Vagina (tissue), 2 donors: ENCODE measurements around the gene SLC7A6. TPM values are rescaled to one million over a fixed set of nuclear protein-coding genes. Genes with fewer than 3 reads are reported as not detected.
A peak's percentile ranks its signal among the peaks of the same experiment; 100 is the strongest.

Experiments used
- DNase-seq, 2 donors: peaks; one replicate each; pipeline ENCODE4 v3.0.0-alpha.2; 2017; ENCODE audit errors: extremely low spot score in 2 of 2
- H3K27ac ChIP-seq: fragments of 200-600 bp; sonication (generic); one replicate; pipeline ENCODE4 v1.5.1; 2019
- H3K27me3 ChIP-seq: fragments of 200-600 bp; sonication (generic); one replicate; pipeline ENCODE4 v1.5.1; 2019
- H3K36me3 ChIP-seq, 2 donors: fragments of 200-600 bp; sonication (generic); one replicate each; pipeline ENCODE4 v1.5.1; 2017 to 2019
- H3K4me1 ChIP-seq: fragments of 200-600 bp; sonication (generic); one replicate; pipeline ENCODE4 v1.5.1; 2019
- H3K4me3 ChIP-seq, 2 donors: fragments of 200-600 bp; sonication (generic); 1 replicate in 1 of 2; 2 replicates in 1 of 2; pipeline ENCODE4 v1.5.1; 2016 to 2019
- H3K9me3 ChIP-seq: fragments of 200-600 bp; sonication (generic); one replicate; pipeline ENCODE4 v1.5.1; 2019
- POLR2A ChIP-seq, 2 donors: fragments of 450-650 bp; IDR thresholded peaks; one replicate each; pipeline ENCODE4 v1.6.1; 2017; ENCODE audit warnings: antibody characterized with exemption in 2 of 2, mild to moderate bottlenecking in 2 of 2, moderate library complexity in 2 of 2
- POLR2AphosphoS5 ChIP-seq, 2 donors: sonication (generic); formaldehyde crosslinking; IDR thresholded peaks; one replicate each; pipeline ENCODE4 v1.9.0; 2017; ENCODE audit warnings: antibody characterized with exemption in 2 of 2, mild to moderate bottlenecking in 2 of 2, low read depth in 1 of 2; ENCODE audit not compliant: insufficient read depth in 1 of 2
- intact Hi-C: fragments of 100-400 bp; cut with DNase I; formaldehyde crosslinking; loops from one replicate; pipeline ENCODE4 v1.15.1; 2023
- total RNA-seq: library from RNA; depleted of rRNA; stranded (reverse); fragments of >200 nt; gene quantifications from one replicate; pipeline ENCODE4 v1.2.3, GENCODE V29; 2016
- TF ChIP-seq, protein P1 (sequence below), 3 experiments: fragments of 450-650 bp in 2 of 3; fragments of 200-600 bp in 1 of 3; sonication (generic) in 1 of 3; IDR thresholded peaks; one replicate each; pipeline ENCODE4 v1.5.1; 2017 to 2019; ENCODE audit warnings: antibody characterized with exemption in 3 of 3, mild to moderate bottlenecking in 2 of 3, moderate library complexity in 2 of 3

SLC7A6 gene
- total RNA-seq, 1 donor from 2014 or later: 35.1 TPM

DNA sequence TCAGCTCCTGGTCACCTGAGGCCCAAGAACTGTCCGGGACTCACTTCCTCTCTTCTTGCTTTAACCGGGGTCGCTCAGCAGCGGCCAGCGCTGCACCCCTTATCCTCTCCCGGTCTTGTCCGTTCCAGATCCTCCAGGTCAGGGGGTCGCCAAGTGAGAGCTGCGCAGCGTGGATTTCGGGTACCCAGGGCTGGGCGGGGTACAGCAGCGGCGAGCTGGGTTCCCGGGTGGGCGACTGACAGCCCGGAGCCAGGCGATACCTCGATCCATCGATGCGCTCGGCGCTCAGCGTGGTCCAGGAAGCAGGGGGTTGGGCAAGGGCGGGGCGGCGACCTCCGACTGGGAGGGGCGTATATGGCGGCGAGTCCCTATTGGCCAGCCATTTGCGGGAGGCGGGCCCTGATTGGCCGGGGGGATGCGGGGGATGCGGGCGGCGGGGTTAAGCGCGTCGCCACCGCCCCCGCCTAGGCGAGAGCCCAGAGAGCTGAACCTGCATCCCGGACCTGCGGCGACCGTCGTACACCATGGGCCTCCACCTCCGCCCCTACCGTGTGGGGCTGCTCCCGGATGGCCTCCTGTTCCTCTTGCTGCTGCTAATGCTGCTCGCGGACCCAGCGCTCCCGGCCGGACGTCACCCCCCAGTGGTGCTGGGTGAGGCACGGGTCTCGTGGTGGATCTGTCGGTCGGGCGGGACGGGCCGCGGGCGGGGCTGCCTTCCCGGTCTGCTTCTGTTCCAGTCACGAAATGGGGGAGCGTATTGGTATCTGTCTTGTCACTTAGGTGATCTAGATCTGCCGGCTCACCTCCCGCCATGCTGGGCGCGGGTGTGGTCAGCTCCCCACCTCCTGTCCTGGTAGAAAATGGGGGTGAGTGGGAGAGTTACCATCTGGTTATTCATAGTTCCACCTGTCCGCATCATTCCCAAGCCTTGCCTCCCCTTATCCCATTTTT lies 19.1 kb upstream of the SLC7A6 start, which contains the start of gene PLA2G15:
Gene PLA2G15, plus strand, starts transcription at position 471 of the 951 bp plus-strand sequence. Its CDS starts 54 bp downstream, at position 525.
- Histone ChIP-seq H3K27ac (peak within 1 kb of the TSS; percentile 64), H3K4me1 (peaks cover 40% of the 10 kb centered on the region), H3K9me3 (no peaks in the 10 kb centered on the region), H3K27me3 (no peaks in the 10 kb centered on the region), H3K36me3 (peaks cover 0 to 5% of the 10 kb centered on the region in 2 donors), H3K4me3 (peak within 1 kb of the TSS; percentile 85 to 95)
- DNase-seq: peak in 1 of 2 donors; percentile 95
- TF ChIP-seq, protein P1, sequence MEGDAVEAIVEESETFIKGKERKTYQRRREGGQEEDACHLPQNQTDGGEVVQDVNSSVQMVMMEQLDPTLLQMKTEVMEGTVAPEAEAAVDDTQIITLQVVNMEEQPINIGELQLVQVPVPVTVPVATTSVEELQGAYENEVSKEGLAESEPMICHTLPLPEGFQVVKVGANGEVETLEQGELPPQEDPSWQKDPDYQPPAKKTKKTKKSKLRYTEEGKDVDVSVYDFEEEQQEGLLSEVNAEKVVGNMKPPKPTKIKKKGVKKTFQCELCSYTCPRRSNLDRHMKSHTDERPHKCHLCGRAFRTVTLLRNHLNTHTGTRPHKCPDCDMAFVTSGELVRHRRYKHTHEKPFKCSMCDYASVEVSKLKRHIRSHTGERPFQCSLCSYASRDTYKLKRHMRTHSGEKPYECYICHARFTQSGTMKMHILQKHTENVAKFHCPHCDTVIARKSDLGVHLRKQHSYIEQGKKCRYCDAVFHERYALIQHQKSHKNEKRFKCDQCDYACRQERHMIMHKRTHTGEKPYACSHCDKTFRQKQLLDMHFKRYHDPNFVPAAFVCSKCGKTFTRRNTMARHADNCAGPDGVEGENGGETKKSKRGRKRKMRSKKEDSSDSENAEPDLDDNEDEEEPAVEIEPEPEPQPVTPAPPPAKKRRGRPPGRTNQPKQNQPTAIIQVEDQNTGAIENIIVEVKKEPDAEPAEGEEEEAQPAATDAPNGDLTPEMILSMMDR (IDR thresholded peaks at IDR 0.05): no peak
- peak; percentile 66 to 89 for TF ChIP-seq POLR2AphosphoS5 (IDR thresholded peaks at IDR 0.05; ENCODE audit: insufficient read depth in 1 of 2, low read depth in 1 of 2)
- intact Hi-C loops: no loop called here

DNA sequence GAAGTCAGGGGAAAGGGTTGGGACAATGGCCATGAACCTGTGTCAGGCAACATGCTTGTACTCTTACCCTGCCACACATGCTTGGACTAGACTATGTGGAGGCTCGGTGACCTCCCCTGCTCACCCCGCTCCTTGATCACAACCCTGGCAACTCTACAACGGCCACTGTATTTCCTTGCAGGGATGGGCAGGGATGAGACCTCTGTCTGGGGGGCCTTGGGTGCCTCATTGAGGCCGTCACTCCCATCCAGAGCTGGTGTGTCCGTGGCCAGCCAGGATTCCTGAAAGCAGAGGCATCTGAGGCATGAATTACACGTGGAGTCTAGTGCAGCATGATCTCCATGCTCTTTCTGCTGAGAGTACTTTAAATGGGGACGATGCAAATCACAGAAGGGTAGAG lies 18.2 kb upstream of the SLC7A6 start:
- intact Hi-C loops: no loop called here

DNA sequence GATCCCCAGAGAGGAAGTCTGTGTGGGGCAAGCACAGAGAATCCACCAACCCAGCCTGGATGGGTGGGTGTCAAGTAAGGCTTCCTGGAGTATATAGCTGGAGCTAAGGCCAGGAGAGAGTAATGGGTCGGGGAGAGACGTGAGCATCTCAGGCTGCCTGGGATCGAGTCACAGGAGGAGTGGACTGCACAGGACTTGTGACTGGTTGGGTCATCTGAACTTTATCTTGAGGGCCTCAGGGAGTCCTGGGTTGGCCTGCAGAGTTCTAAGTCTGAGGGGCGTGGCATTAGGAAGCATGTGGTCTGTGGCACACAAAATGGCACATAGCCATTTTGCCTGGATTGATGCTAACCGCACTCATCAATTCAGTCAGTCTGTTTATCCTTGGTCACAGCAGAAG lies 17.7 kb upstream of the SLC7A6 start:
- H3K9me3 ChIP-seq: no peaks in the 10 kb centered on the region
- TF ChIP-seq POLR2AphosphoS5 (IDR thresholded peaks at IDR 0.05; ENCODE audit: insufficient read depth in 1 of 2, low read depth in 1 of 2) (no peak), POLR2A (IDR thresholded peaks at IDR 0.05) (no peak)
- TF ChIP-seq, protein P1 (IDR thresholded peaks at IDR 0.05): no peak
- no peak for DNase-seq
- peaks cover 0 to 8% of the 10 kb centered on the region in 2 donors for H3K36me3 ChIP-seq
- no peak overlapping the region for H3K4me3 ChIP-seq
- no peaks in the 10 kb centered on the region for H3K27me3 ChIP-seq
- no peak overlapping the region for H3K27ac ChIP-seq
- H3K4me1 ChIP-seq: peaks cover 40% of the 10 kb centered on the region
- intact Hi-C loops: no loop called here

More for the DNA sequence above, 18.2 kb upstream of the SLC7A6 start:
- no peak for DNase-seq
- H3K27me3 ChIP-seq: no peaks in the 10 kb centered on the region
- peaks cover 0 to 8% of the 10 kb centered on the region in 2 donors for H3K36me3 ChIP-seq
- H3K9me3 ChIP-seq: no peaks in the 10 kb centered on the region
- H3K27ac ChIP-seq: peak overlapping the region; percentile 64
- H3K4me3 ChIP-seq: peak overlapping the region; percentile 85 to 95
- peaks cover 40% of the 10 kb centered on the region for H3K4me1 ChIP-seq
- TF ChIP-seq, protein P1 (IDR thresholded peaks at IDR 0.05): no peak
- no peak for TF ChIP-seq POLR2A (IDR thresholded peaks at IDR 0.05)
- TF ChIP-seq POLR2AphosphoS5 (IDR thresholded peaks at IDR 0.05; ENCODE audit: insufficient read depth in 1 of 2, low read depth in 1 of 2): no peak

DNA sequence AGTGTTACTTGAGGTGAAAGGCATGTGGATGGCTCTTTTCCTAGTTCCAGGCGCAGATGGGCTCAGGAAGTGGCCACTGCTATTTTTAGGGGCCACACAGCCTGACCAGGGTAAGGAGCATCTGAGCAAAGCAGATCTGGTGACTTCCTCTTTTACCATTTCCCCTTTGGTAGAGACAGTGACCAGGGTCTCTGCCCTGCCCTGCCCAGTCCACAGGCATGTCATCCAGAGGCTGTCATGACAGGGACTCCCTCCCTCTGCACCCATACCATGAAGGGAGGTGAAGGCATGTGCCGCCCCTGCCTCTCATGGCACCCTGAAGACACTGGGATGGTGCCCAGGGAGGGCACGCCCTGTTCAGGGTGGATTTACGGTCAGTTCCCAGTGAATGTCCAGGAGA lies 16.9 kb upstream of the SLC7A6 start:
- Histone ChIP-seq H3K4me1 (peaks cover 40% of the 10 kb centered on the region), H3K36me3 (peaks cover 0 to 14% of the 10 kb centered on the region in 2 donors), H3K27me3 (no peaks in the 10 kb centered on the region), H3K9me3 (no peaks in the 10 kb centered on the region), H3K4me3 (no peak overlapping the region), H3K27ac (no peak overlapping the region)
- intact Hi-C loops: no loop called here
- TF ChIP-seq POLR2A (IDR thresholded peaks at IDR 0.05): no peak
- no peak for TF ChIP-seq POLR2AphosphoS5 (IDR thresholded peaks at IDR 0.05; ENCODE audit: insufficient read depth in 1 of 2, low read depth in 1 of 2)
- TF ChIP-seq, protein P1 (IDR thresholded peaks at IDR 0.05): no peak
- DNase-seq: no peak

DNA sequence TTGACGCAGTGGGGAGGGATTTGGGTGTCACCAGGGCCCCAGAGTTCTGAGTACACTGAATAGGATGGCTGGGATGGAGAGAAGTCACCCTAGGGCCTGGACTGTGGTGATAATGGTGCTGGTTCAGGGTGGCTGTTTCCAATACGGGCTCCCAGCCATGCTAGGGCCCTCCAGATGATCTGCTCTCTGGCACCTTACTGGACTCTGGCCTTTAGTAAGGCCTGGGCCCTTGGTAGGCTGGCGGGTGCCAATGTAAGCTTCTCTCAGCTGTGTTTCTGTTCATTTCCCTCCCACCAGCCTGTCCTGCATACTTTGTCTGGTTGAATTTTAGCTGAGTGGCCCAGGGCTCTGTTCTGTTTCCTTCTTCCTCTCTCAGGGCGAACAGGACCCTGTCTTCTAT lies 16.4 kb upstream of the SLC7A6 start:
- Histone ChIP-seq H3K9me3 (no peaks in the 10 kb centered on the region), H3K36me3 (peaks cover 0 to 19% of the 10 kb centered on the region in 2 donors), H3K27me3 (no peaks in the 10 kb centered on the region), H3K4me3 (no peak overlapping the region), H3K4me1 (peaks cover 40% of the 10 kb centered on the region), H3K27ac (no peak overlapping the region)
- no peak for DNase-seq
- intact Hi-C loops: no loop called here
- TF ChIP-seq, protein P1 (IDR thresholded peaks at IDR 0.05): no peak
- TF ChIP-seq POLR2A (IDR thresholded peaks at IDR 0.05): no peak
- no peak for TF ChIP-seq POLR2AphosphoS5 (IDR thresholded peaks at IDR 0.05; ENCODE audit: insufficient read depth in 1 of 2, low read depth in 1 of 2)
